Measurements from ENCODE around the gene OR52E1. TPM values are rescaled to one million over a fixed set of nuclear protein-coding genes. Genes with fewer than 3 reads are reported as not detected.

Gene OR52E1
- polyA plus RNA-seq (2011; rRNA removed) (not detected in 2 replicates), polyA minus RNA-seq (2011; rRNA and poly(A)+ RNA removed) (not detected in 2 replicates)

GRCh38 chr11:5069272-5069671, at the start of gene OR52E1:
TSS of gene OR52E1 (plus strand) at chr11:5069572.
- Histone ChIP-seq H3K36me3 (ENCODE audit: control insufficient read depth, insufficient read depth, low read length) (no peaks in the 10 kb centered on the region), H3K27me3 (ENCODE audit: control insufficient read depth, insufficient read depth, low read length) (no peaks in the 10 kb centered on the region), H3K4me3 (ENCODE audit: low read depth, low read length) (no peak within 1 kb of the TSS)
- no peak for DNase-seq (ENCODE audit: low read depth)
- TF ChIP-seq CTCF (IDR thresholded peaks at IDR 0.05; ENCODE audit: insufficient read depth, low read depth, low read length), result no peak
- ChIA-PET POLR2A (no interaction called here), CTCF (no interaction called here)

GRCh38 chr11:5021996-5022395, 47.4 kb upstream of the OR52E1 start:
- ChIA-PET POLR2A (no interaction called here), CTCF (interaction anchor here (1.0 kb wide), 1 partner anchor 9 kb away, joined by 4 read pairs; no protein-coding TSS in a partner anchor)
- H3K27me3 ChIP-seq (ENCODE audit: control insufficient read depth, insufficient read depth, low read length), result no peaks in the 10 kb centered on the region
- no peak for DNase-seq (ENCODE audit: low read depth)
- TF ChIP-seq CTCF (IDR thresholded peaks at IDR 0.05; ENCODE audit: insufficient read depth, low read depth, low read length), result no peak
- H3K4me3 ChIP-seq (ENCODE audit: low read depth, low read length), result no peak overlapping the region
- H3K36me3 ChIP-seq (ENCODE audit: control insufficient read depth, insufficient read depth, low read length), result no peaks in the 10 kb centered on the region

GRCh38 chr11:5036669-5037068, 32.7 kb upstream of the OR52E1 start:
- H3K36me3 ChIP-seq (ENCODE audit: control insufficient read depth, insufficient read depth, low read length), result no peaks in the 10 kb centered on the region
- TF ChIP-seq CTCF (IDR thresholded peaks at IDR 0.05; ENCODE audit: insufficient read depth, low read depth, low read length), result no peak
- no peaks in the 10 kb centered on the region for H3K27me3 ChIP-seq (ENCODE audit: control insufficient read depth, insufficient read depth, low read length)
- H3K4me3 ChIP-seq (ENCODE audit: low read depth, low read length), result no peak overlapping the region
- DNase-seq (ENCODE audit: low read depth), result no peak
- ChIA-PET POLR2A (no interaction called here), CTCF (no interaction called here)

GRCh38 chr11:5037926-5038325, 31.4 kb upstream of the OR52E1 start:
- no peaks in the 10 kb centered on the region for H3K27me3 ChIP-seq (ENCODE audit: control insufficient read depth, insufficient read depth, low read length)
- no peak for TF ChIP-seq CTCF (IDR thresholded peaks at IDR 0.05; ENCODE audit: insufficient read depth, low read depth, low read length)
- no peaks in the 10 kb centered on the region for H3K36me3 ChIP-seq (ENCODE audit: control insufficient read depth, insufficient read depth, low read length)
- POLR2A ChIA-PET, result no interaction called here
- H3K4me3 ChIP-seq (ENCODE audit: low read depth, low read length), result no peak overlapping the region
- DNase-seq (ENCODE audit: low read depth), result no peak
- CTCF ChIA-PET, result no interaction called here

GRCh38 chr11:5038341-5038740, 31.0 kb upstream of the OR52E1 start:
- no peak for DNase-seq (ENCODE audit: low read depth)
- no peaks in the 10 kb centered on the region for H3K27me3 ChIP-seq (ENCODE audit: control insufficient read depth, insufficient read depth, low read length)
- ChIA-PET CTCF (no interaction called here), POLR2A (no interaction called here)
- no peak overlapping the region for H3K4me3 ChIP-seq (ENCODE audit: low read depth, low read length)
- no peak for TF ChIP-seq CTCF (IDR thresholded peaks at IDR 0.05; ENCODE audit: insufficient read depth, low read depth, low read length)
- H3K36me3 ChIP-seq (ENCODE audit: control insufficient read depth, insufficient read depth, low read length), result no peaks in the 10 kb centered on the region

All from BJ (cell line).